Gastrocnemius medialis (tissue), 4 donors: ENCODE results near the gene KIF1A. TPM values are rescaled to one million over a fixed set of nuclear protein-coding genes. Genes with fewer than 3 reads are reported as not detected.

Experiments used
- ATAC-seq, 2 donors: fragments of 150-250 bp; one replicate each; pipeline ENCODE4 v1.9.1; 2016
- DNase-seq, 2 donors: peaks; one replicate each; pipeline ENCODE4 v3.0.0-alpha.2; 2019
- H3K27ac ChIP-seq, 4 donors: fragments of 200-600 bp; sonication (generic); 1 replicate in 1 of 4; 2 replicates in 3 of 4; pipeline ENCODE4 v1.5.1; 2016 to 2018; ENCODE audit warnings: mild to moderate bottlenecking in 2 of 4, moderate library complexity in 1 of 4
- H3K27me3 ChIP-seq, 3 donors: fragments of 200-600 bp; sonication (generic) in 2 of 3; 1 replicate in 1 of 3; 2 replicates in 2 of 3; pipeline versions ENCODE4 v1.5.1 to v1.6.0; 2016 to 2019; ENCODE audit warnings: mild to moderate bottlenecking in 1 of 3, moderate library complexity in 1 of 3
- H3K36me3 ChIP-seq, 2 donors: fragments of 200-600 bp; sonication (generic) in 1 of 2; one replicate each; pipeline ENCODE4 v1.5.1; 2017 to 2018
- H3K4me1 ChIP-seq, 2 donors: fragments of 200-600 bp; sonication (generic) in 1 of 2; one replicate each; pipeline ENCODE4 v1.5.1; 2016 to 2017; ENCODE audit warnings: mild to moderate bottlenecking in 2 of 2
- H3K4me3 ChIP-seq, 4 donors: fragments of 200-600 bp; sonication (generic) in 3 of 4; 1 replicate in 1 of 4; 2 replicates in 3 of 4; pipeline ENCODE4 v1.5.1; 2016 to 2019; ENCODE audit warnings: mild to moderate bottlenecking in 2 of 4
- H3K9me3 ChIP-seq, 3 donors: fragments of 200-600 bp; sonication (generic) in 2 of 3; 1 replicate in 1 of 3; 2 replicates in 2 of 3; pipeline ENCODE4 v1.5.1; 2016 to 2019
- CTCF ChIP-seq, 5 experiments: fragments of 450-650 bp in 3 of 5; fragments of 200-600 bp in 2 of 5; sonication (generic) in 2 of 5; IDR thresholded peaks in 4 of 5; conservative IDR thresholded peaks in 1 of 5; 1 replicate in 4 of 5; 2 replicates in 1 of 5; pipeline ENCODE4 v1.5.1; 2016 to 2019; ENCODE audit warnings: antibody characterized with exemption in 5 of 5, mild to moderate bottlenecking in 3 of 5, moderate library complexity in 3 of 5
- POLR2A ChIP-seq, 2 donors: fragments of 450-650 bp; IDR thresholded peaks; one replicate each; pipeline ENCODE4 v1.6.1; 2017; ENCODE audit warnings: antibody characterized with exemption in 2 of 2, mild to moderate bottlenecking in 2 of 2, moderate library complexity in 2 of 2
- in situ Hi-C, 4 donors: fragments of 200-750 bp; cut with MboI; loops; one replicate each; pipeline versions ENCODE4 v1.15.0 to v1.8.0; 2017; ENCODE audit warnings: low sequenced_read_pairs in 4 of 4
- intact Hi-C: fragments of 100-400 bp; cut with DNase I; formaldehyde crosslinking; loops from one replicate; pipeline ENCODE4 v1.15.1; 2023; ENCODE audit warnings: low total_unique reads
- total RNA-seq, 4 donors: library from RNA; depleted of rRNA; stranded (reverse); fragments of >200 nt; gene quantifications; one replicate each; pipeline versions ENCODE4 v1.1.0 to v1.2.3, GENCODE V29; 2016

Gene KIF1A
- total RNA-seq, 4 donors from 2014 or later: 0.05 to 0.33 (median 0.09) TPM; not detected in 1

- ATAC-seq: no peak
- Histone ChIP-seq H3K27ac (no peak overlapping the region), H3K4me3 (no peak overlapping the region), H3K9me3 (no peaks in the 10 kb centered on the region), H3K27me3 (peaks cover 14 to 26% (median 21%) of the 10 kb centered on the region in 3 donors), H3K4me1 (no peaks in the 10 kb centered on the region), H3K36me3 (no peaks in the 10 kb centered on the region)
- no peak for DNase-seq
- intact Hi-C loops (no loop called here), in situ Hi-C loops (no loop called here)
- TF ChIP-seq POLR2A (IDR thresholded peaks at IDR 0.05): no peak
Observed at GRCh38 chr2:240727913-240728312, 92.1 kb downstream of the KIF1A start.

DNA sequence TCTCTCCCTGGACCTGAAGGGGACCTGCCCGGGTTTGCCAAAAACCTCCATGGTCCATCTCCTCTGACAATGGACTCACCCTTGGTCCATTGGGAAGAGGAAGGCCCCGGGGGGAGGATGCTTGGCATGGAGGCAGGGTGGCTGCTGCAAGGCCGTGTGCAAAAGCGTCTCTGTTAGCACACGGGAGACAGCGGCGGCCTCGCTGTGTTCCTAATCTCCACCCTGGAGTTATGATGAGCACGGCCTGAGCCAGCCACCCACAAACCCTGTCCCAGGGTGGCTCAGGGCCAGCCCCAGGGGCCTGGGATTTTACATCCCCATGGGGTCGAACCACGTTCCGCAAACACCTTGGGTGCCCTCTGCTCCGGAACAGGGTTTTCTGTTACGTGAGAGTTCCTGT is 92.6 kb downstream of the KIF1A start:
- ATAC-seq (no peak), DNase-seq (no peak)
- H3K27me3 ChIP-seq: peaks cover 14 to 26% (median 21%) of the 10 kb centered on the region in 3 donors
- no peaks in the 10 kb centered on the region for H3K36me3 ChIP-seq
- TF ChIP-seq CTCF (IDR thresholded peaks at IDR 0.05 in 4 of 5, conservative IDR thresholded peaks at IDR 0.05 in 1 of 5): no peak
- no peak for TF ChIP-seq POLR2A (IDR thresholded peaks at IDR 0.05)
- H3K4me1 ChIP-seq: no peaks in the 10 kb centered on the region
- H3K4me3 ChIP-seq: no peak overlapping the region
- in situ Hi-C loops: no loop called here
- no peak overlapping the region for H3K27ac ChIP-seq
- intact Hi-C loops: no loop called here
- H3K9me3 ChIP-seq: no peaks in the 10 kb centered on the region

- Histone ChIP-seq H3K9me3 (no peaks in the 10 kb centered on the region), H3K27me3 (peaks cover 14 to 26% (median 21%) of the 10 kb centered on the region in 3 donors), H3K27ac (no peak overlapping the region), H3K36me3 (no peaks in the 10 kb centered on the region), H3K4me1 (no peaks in the 10 kb centered on the region), H3K4me3 (no peak overlapping the region)
- intact Hi-C loops: no loop called here
- DNase-seq (no peak), ATAC-seq (no peak)
- in situ Hi-C loops: no loop called here
- TF ChIP-seq CTCF (IDR thresholded peaks at IDR 0.05 in 4 of 5, conservative IDR thresholded peaks at IDR 0.05 in 1 of 5): no peak
- no peak for TF ChIP-seq POLR2A (IDR thresholded peaks at IDR 0.05)
Observed at GRCh38 chr2:240726876-240727275, 93.1 kb downstream of the KIF1A start.

DNA sequence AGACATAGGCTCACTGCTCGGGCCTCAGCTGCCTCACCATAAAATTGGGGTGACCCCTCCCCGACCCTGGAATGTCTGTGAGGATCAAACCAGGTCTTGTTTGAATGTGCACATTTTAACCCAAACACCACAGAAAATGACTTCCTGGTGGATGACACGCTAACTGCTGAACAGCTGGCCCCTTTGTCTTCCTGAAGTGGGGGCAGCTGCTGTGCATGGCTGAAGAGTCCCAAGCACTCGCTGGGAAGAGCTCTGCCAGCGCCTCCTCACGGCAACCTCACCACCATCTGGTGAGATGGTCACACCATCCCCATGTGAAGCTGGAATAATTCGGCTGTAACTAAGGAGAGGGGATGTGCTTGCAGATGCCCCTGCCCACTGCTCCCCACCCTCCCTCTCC is 94.3 kb downstream of the KIF1A start:
- DNase-seq (no peak), ATAC-seq (no peak)
- in situ Hi-C loops (no loop called here), intact Hi-C loops (no loop called here)
- H3K27ac ChIP-seq: no peak overlapping the region
- H3K27me3 ChIP-seq: peaks cover 8 to 17% (median 11%) of the 10 kb centered on the region in 3 donors
- no peaks in the 10 kb centered on the region for H3K4me1 ChIP-seq
- H3K4me3 ChIP-seq: no peak overlapping the region
- H3K36me3 ChIP-seq: no peaks in the 10 kb centered on the region
- H3K9me3 ChIP-seq: no peaks in the 10 kb centered on the region
- TF ChIP-seq CTCF (IDR thresholded peaks at IDR 0.05 in 4 of 5, conservative IDR thresholded peaks at IDR 0.05 in 1 of 5) (no peak), POLR2A (IDR thresholded peaks at IDR 0.05) (no peak)

- Histone ChIP-seq H3K4me1 (no peaks in the 10 kb centered on the region), H3K27me3 (peaks cover 4 to 13% (median 8%) of the 10 kb centered on the region in 3 donors), H3K4me3 (no peak overlapping the region), H3K27ac (no peak overlapping the region), H3K9me3 (no peaks in the 10 kb centered on the region), H3K36me3 (no peaks in the 10 kb centered on the region)
- in situ Hi-C loops (no loop called here), intact Hi-C loops (no loop called here)
- TF ChIP-seq POLR2A (IDR thresholded peaks at IDR 0.05): no peak
- TF ChIP-seq CTCF (IDR thresholded peaks at IDR 0.05 in 4 of 5, conservative IDR thresholded peaks at IDR 0.05 in 1 of 5): no peak
- no peak for ATAC-seq
- DNase-seq: no peak
Observed at GRCh38 chr2:240725266-240725665, 94.8 kb downstream of the KIF1A start.
